HT1080 (cell line): ENCODE results near the gene LRCOL1. TPM values are rescaled to one million over a fixed set of nuclear protein-coding genes. Genes with fewer than 3 reads are reported as not detected.

Experiments used
- small RNA-seq: library from RNA; depleted of rRNA; stranded (forward); fragments of <200 nt; gene quantifications from one replicate; pipeline ENCODE3, GENCODE V24; 2014
- total RNA-seq: library from RNA; depleted of rRNA; stranded (reverse); fragments of >200 nt; shearing (Covaris generic); gene quantifications from 2 replicates; pipeline ENCODE4 v1.2.3, GENCODE V29; 2014; rRNA removed

Gene LRCOL1
- total RNA-seq, 1 experiment from 2014 or later, result not detected

Small RNA genes lying within 50 kb of the gene (small RNA-seq; reads per million reads assigned to genes)
- not detected for gene MIR6763

Other genes with a start within 250 kb of the LRCOL1 start
- 5.7 and 15.5 TPM in 2 replicates for gene FBRSL1, start 120.4 kb downstream of the LRCOL1 start, total RNA-seq
- not detected in 2 replicates for gene P2RX2, start 8.2 kb upstream of the LRCOL1 start, total RNA-seq
- gene POLE, start 76.8 kb upstream of the LRCOL1 start, total RNA-seq, result 35.5 and 39.1 TPM in 2 replicates
- gene PXMP2, start 77.0 kb upstream of the LRCOL1 start, total RNA-seq, result 43.7 TPM in 2 replicates
- gene PGAM5, start 100.3 kb upstream of the LRCOL1 start, total RNA-seq, result 125 and 145 TPM in 2 replicates
- gene ANKLE2, start 151.2 kb upstream of the LRCOL1 start, total RNA-seq, result 52.5 and 59.5 TPM in 2 replicates
- 76.4 and 80.9 TPM in 2 replicates for gene GOLGA3, start 218.3 kb upstream of the LRCOL1 start, total RNA-seq